ENCODE measurements around the gene PPP2R2C. TPM values are rescaled to one million over a fixed set of nuclear protein-coding genes. Genes with fewer than 3 reads are reported as not detected.

The PPP2R2C gene
- total and polyA plus RNA-seq, 2 experiments from 2014 or later, result not detected

GRCh38 chr4:6501171-6501570 lies 28.8 kb upstream of the PPP2R2C start:
- Histone ChIP-seq H3K4me1 (ENCODE audit: insufficient read depth) (no peaks in the 10 kb centered on the region), H3K4me2 (ENCODE audit: unreplicated experiment) (no peak overlapping the region), H3F3A (ENCODE audit: insufficient read depth) (no peaks in the 10 kb centered on the region), H2AFZ (no peak overlapping the region), H3K9ac (no peak overlapping the region), H4K20me1 (ENCODE audit: insufficient read depth) (no peaks in the 10 kb centered on the region), H3K9me2 (ENCODE audit: insufficient read depth) (no peaks in the 10 kb centered on the region), H3K27ac (no peak overlapping the region), H3K36me3 (ENCODE audit: low read depth) (no peaks in the 10 kb centered on the region), H3K79me2 (ENCODE audit: insufficient read depth) (no peaks in the 10 kb centered on the region), H3K27me3 (replicated peaks; ENCODE audit: insufficient read depth) (no peaks in the 10 kb centered on the region; the same call in 1 of the 2 replicates), H3K9me3 (ENCODE audit: low read depth) (no peaks in the 10 kb centered on the region), H3K4me3 (no peak overlapping the region)
- in situ Hi-C loops (cut with MboI), result no loop called here
- no peak for DNase-seq
- WGBS, 2 experiments (ENCODE audit: low coverage in 1 of 2, low lambda C conversion rate in 2 of 2, missing lambda C conversion rate in 2 of 2), result 41 to 47% methylated on average over 4 of the region's 4 CpGs
- TF ChIP-seq EZH2 (IDR thresholded peaks at IDR 0.05; ENCODE audit: insufficient read depth, poor library complexity, severe bottlenecking) (no peak), EZH2phosphoT487 (IDR thresholded peaks at IDR 0.05; ENCODE audit: insufficient read depth, low read depth) (no peak)

GRCh38 chr4:6500481-6501140 lies 28.2 kb upstream of the PPP2R2C start:
- H3K27ac ChIP-seq, result no peak overlapping the region
- H3K79me2 ChIP-seq (ENCODE audit: insufficient read depth), result no peaks in the 10 kb centered on the region
- WGBS, 2 experiments (ENCODE audit: low coverage in 1 of 2, low lambda C conversion rate in 2 of 2, missing lambda C conversion rate in 2 of 2), result 45 to 54% methylated on average over 10 of the region's 10 CpGs
- H3K36me3 ChIP-seq (ENCODE audit: low read depth), result no peaks in the 10 kb centered on the region
- H2AFZ ChIP-seq, result no peak overlapping the region
- TF ChIP-seq EZH2phosphoT487 (IDR thresholded peaks at IDR 0.05; ENCODE audit: insufficient read depth, low read depth) (no peak), EZH2 (IDR thresholded peaks at IDR 0.05; ENCODE audit: insufficient read depth, poor library complexity, severe bottlenecking) (no peak)
- no peak overlapping the region for H3K4me2 ChIP-seq (ENCODE audit: unreplicated experiment)
- no peaks in the 10 kb centered on the region; the same call in 1 of the 2 replicates for H3K27me3 ChIP-seq (replicated peaks; ENCODE audit: insufficient read depth)
- H3K4me1 ChIP-seq (ENCODE audit: insufficient read depth), result no peaks in the 10 kb centered on the region
- DNase-seq, result no peak
- H3K9me3 ChIP-seq (ENCODE audit: low read depth), result no peaks in the 10 kb centered on the region
- no peak overlapping the region for H3K9ac ChIP-seq
- in situ Hi-C loops (cut with MboI), result no loop called here
- H3K4me3 ChIP-seq, result no peak overlapping the region
- H4K20me1 ChIP-seq (ENCODE audit: insufficient read depth), result no peaks in the 10 kb centered on the region
- no peaks in the 10 kb centered on the region for H3K9me2 ChIP-seq (ENCODE audit: insufficient read depth)
- H3F3A ChIP-seq (ENCODE audit: insufficient read depth), result no peaks in the 10 kb centered on the region

- Histone ChIP-seq H2AFZ (no peak overlapping the region), H3K9ac (no peak overlapping the region), H4K20me1 (ENCODE audit: insufficient read depth) (no peaks in the 10 kb centered on the region), H3K9me2 (ENCODE audit: insufficient read depth) (no peaks in the 10 kb centered on the region), H3K4me1 (ENCODE audit: insufficient read depth) (no peaks in the 10 kb centered on the region), H3K4me2 (ENCODE audit: unreplicated experiment) (no peak overlapping the region), H3K27ac (no peak overlapping the region), H3K9me3 (ENCODE audit: low read depth) (no peaks in the 10 kb centered on the region), H3K4me3 (no peak overlapping the region), H3K79me2 (ENCODE audit: insufficient read depth) (no peaks in the 10 kb centered on the region), H3F3A (ENCODE audit: insufficient read depth) (no peaks in the 10 kb centered on the region), H3K27me3 (replicated peaks; ENCODE audit: insufficient read depth) (no peaks in the 10 kb centered on the region; the same call in none of the 2 replicates), H3K36me3 (ENCODE audit: low read depth) (no peaks in the 10 kb centered on the region)
- WGBS, 2 experiments (ENCODE audit: low coverage in 1 of 2, low lambda C conversion rate in 2 of 2, missing lambda C conversion rate in 2 of 2), result 48 to 55% methylated on average over 6 of the region's 6 CpGs
- no peak for DNase-seq
- in situ Hi-C loops (cut with MboI), result no loop called here
- TF ChIP-seq EZH2phosphoT487 (IDR thresholded peaks at IDR 0.05; ENCODE audit: insufficient read depth, low read depth) (no peak), EZH2 (IDR thresholded peaks at IDR 0.05; ENCODE audit: insufficient read depth, poor library complexity, severe bottlenecking) (no peak)
Observed at GRCh38 chr4:6499238-6499600, 26.8 kb upstream of the PPP2R2C start.

- Histone ChIP-seq H3K9me3 (ENCODE audit: low read depth) (no peaks in the 10 kb centered on the region), H3K27me3 (replicated peaks; ENCODE audit: insufficient read depth) (peaks cover under 1% of the 10 kb centered on the region), H3K27ac (no peak overlapping the region), H3K4me1 (ENCODE audit: insufficient read depth) (no peaks in the 10 kb centered on the region), H3F3A (ENCODE audit: insufficient read depth) (no peaks in the 10 kb centered on the region), H3K36me3 (ENCODE audit: low read depth) (no peaks in the 10 kb centered on the region), H3K9ac (no peak overlapping the region), H2AFZ (no peak overlapping the region), H3K9me2 (ENCODE audit: insufficient read depth) (no peaks in the 10 kb centered on the region), H4K20me1 (ENCODE audit: insufficient read depth) (no peaks in the 10 kb centered on the region), H3K4me2 (ENCODE audit: unreplicated experiment) (no peak overlapping the region), H3K79me2 (ENCODE audit: insufficient read depth) (no peaks in the 10 kb centered on the region), H3K4me3 (no peak overlapping the region)
- TF ChIP-seq EZH2 (IDR thresholded peaks at IDR 0.05; ENCODE audit: insufficient read depth, poor library complexity, severe bottlenecking) (no peak), EZH2phosphoT487 (IDR thresholded peaks at IDR 0.05; ENCODE audit: insufficient read depth, low read depth) (no peak)
- in situ Hi-C loops (cut with MboI), result no loop called here
- 19 to 29% methylated on average over 11 of the region's 11 CpGs for WGBS, 2 experiments (ENCODE audit: low coverage in 1 of 2, low lambda C conversion rate in 2 of 2, missing lambda C conversion rate in 2 of 2)
- no peak for DNase-seq
Observed at GRCh38 chr4:6498511-6499237, 26.3 kb upstream of the PPP2R2C start.
